Liver (tissue), 9 donors: ENCODE measurements around the gene USP47. TPM values are rescaled to one million over a fixed set of nuclear protein-coding genes. Genes with fewer than 3 reads are reported as not detected.

ENCODE experiments used
- DNase-seq: peaks from one replicate; pipeline ENCODE4 v3.0.0-alpha.2; 2017; ENCODE audit warnings: low spot score
- H3K27ac ChIP-seq, 2 donors: one replicate each; pipeline ENCODE4 v1.7.0; 2013; ENCODE audit warnings: inconsistent platforms in 2 of 2, low read length in 2 of 2, control low read depth in 1 of 2, low read depth in 1 of 2, mild to moderate bottlenecking in 1 of 2
- H3K27me3 ChIP-seq, 4 donors: one replicate each; pipeline versions ENCODE4 v1.6.1 to v1.7.0; 2013; ENCODE audit warnings: low read length in 3 of 4, inconsistent platforms in 1 of 4, mild to moderate bottlenecking in 1 of 4, moderate library complexity in 1 of 4; ENCODE audit not compliant: control insufficient read depth in 4 of 4, insufficient read depth in 4 of 4
- H3K36me3 ChIP-seq, 4 donors: one replicate each; pipeline versions ENCODE4 v1.6.1 to v1.7.0; 2013; ENCODE audit warnings: low read length in 3 of 4, mild to moderate bottlenecking in 3 of 4, low read depth in 1 of 4, moderate library complexity in 1 of 4; ENCODE audit not compliant: control insufficient read depth in 4 of 4, insufficient read depth in 3 of 4
- H3K4me1 ChIP-seq, 4 donors: one replicate each; pipeline versions ENCODE4 v1.6.1 to v1.7.0; 2013; ENCODE audit warnings: low read length in 3 of 4, mild to moderate bottlenecking in 3 of 4, moderate library complexity in 1 of 4; ENCODE audit not compliant: control insufficient read depth in 4 of 4, insufficient read depth in 4 of 4
- H3K4me3 ChIP-seq, 3 donors: one replicate each; pipeline versions ENCODE4 v1.6.1 to v1.7.0; 2013; ENCODE audit warnings: low read length in 3 of 3, control low read depth in 1 of 3, low read depth in 1 of 3, mild to moderate bottlenecking in 1 of 3
- H3K9ac ChIP-seq, 2 donors: one replicate each; pipeline ENCODE4 v1.7.0; 2013; ENCODE audit warnings: low read length in 2 of 2, mild to moderate bottlenecking in 2 of 2, moderate library complexity in 2 of 2, control low read depth in 1 of 2, low read depth in 1 of 2
- H3K9me3 ChIP-seq, 4 donors: one replicate each; pipeline versions ENCODE4 v1.6.1 to v1.7.0; 2013; ENCODE audit warnings: low read length in 3 of 4; ENCODE audit not compliant: control insufficient read depth in 4 of 4
- EGR1 ChIP-seq, 2 donors: IDR thresholded peaks; 2 replicates each; pipeline ENCODE4 v1.6.1; 2016 to 2018; ENCODE audit warnings: antibody characterized with exemption in 2 of 2, low read depth in 2 of 2
- FOXA1 ChIP-seq: IDR thresholded peaks from 2 replicates; pipeline ENCODE4 v1.6.1; 2016; ENCODE audit warnings: antibody characterized with exemption
- GABPA ChIP-seq, 2 donors: IDR thresholded peaks in 1 of 2; conservative IDR thresholded peaks in 1 of 2; 2 replicates each; pipeline ENCODE4 v1.6.1; 2016; ENCODE audit warnings: antibody characterized with exemption in 2 of 2, mild to moderate bottlenecking in 1 of 2, moderate library complexity in 1 of 2
- HNF4A ChIP-seq, 2 donors: conservative IDR thresholded peaks; 2 replicates each; pipeline ENCODE4 v1.6.1; 2016; ENCODE audit warnings: antibody characterized with exemption in 2 of 2, mild to moderate bottlenecking in 2 of 2
- HNF4G ChIP-seq: IDR thresholded peaks from 2 replicates; pipeline ENCODE4 v1.6.1; 2016; ENCODE audit warnings: antibody characterized with exemption
- JUND ChIP-seq, 2 donors: IDR thresholded peaks; 2 replicates each; pipeline ENCODE4 v1.6.1; 2016; ENCODE audit warnings: antibody characterized with exemption in 2 of 2
- NR2F2 ChIP-seq: IDR thresholded peaks from 2 replicates; pipeline ENCODE4 v1.6.1; 2016; ENCODE audit warnings: antibody characterized with exemption
- RAD21 ChIP-seq, 2 donors: IDR thresholded peaks; 2 replicates each; pipeline ENCODE4 v1.6.1; 2016; ENCODE audit warnings: antibody characterized with exemption in 2 of 2, mild to moderate bottlenecking in 2 of 2
- SP1 ChIP-seq: IDR thresholded peaks from 2 replicates; pipeline ENCODE4 v1.6.1; 2018; ENCODE audit warnings: antibody characterized with exemption, mild to moderate bottlenecking
- YY1 ChIP-seq: IDR thresholded peaks from 2 replicates; pipeline ENCODE4 v1.6.1; 2016; ENCODE audit warnings: antibody characterized with exemption, mild to moderate bottlenecking
- WGBS: extraction: QIAGEN DNeasy Blood & Tissue Kit; methylation state at CpG from one replicate; pipeline ENCODE4 v1.1.7; 2013; 5-methylcytosine and 5-hydroxymethylcytosine counted together
- polyA plus RNA-seq, 2 donors: library from polyadenylated mRNA; stranded (reverse) in 1 of 2; unstranded in 1 of 2; fragments of 200-250 nt in 1 of 2; fragments of >200 nt in 1 of 2; fragmentation: Nextera tagmentation in 1 of 2; extraction: Ambion mirVana in 1 of 2; gene quantifications; one replicate each; pipeline versions ENCODE4 v1.2.1 to v1.2.3, GENCODE V29; 2013 to 2015
- total RNA-seq, 2 donors: library from RNA; depleted of rRNA; stranded (reverse); fragments of >200 nt; gene quantifications; one replicate each; pipeline ENCODE4 v1.2.3, GENCODE V29; 2014
- TF ChIP-seq, protein P1 (sequence below): fragments of 150-350 bp; IDR thresholded peaks from 2 replicates; pipeline ENCODE4 v1.5.1; 2017; ENCODE audit warnings: improper control_type of control experiment, low read depth, low read length; ENCODE audit not compliant: missing input control
- TF ChIP-seq, protein P2 (sequence below): IDR thresholded peaks from 2 replicates; pipeline ENCODE4 v1.6.1; 2016; ENCODE audit warnings: antibody characterized with exemption
- TF ChIP-seq, protein P3 (sequence below): IDR thresholded peaks from 2 replicates; pipeline ENCODE4 v1.6.1; 2016; ENCODE audit warnings: antibody characterized with exemption
- donor health status: healthy.
- donor health status: healthy.
- donor health status: healthy.
- donor health status: healthy.
- donor health status: healthy.

USP47 gene
- total and polyA plus RNA-seq, 4 donors: 14.9 to 55.1 (median 32.2) TPM

DNA sequence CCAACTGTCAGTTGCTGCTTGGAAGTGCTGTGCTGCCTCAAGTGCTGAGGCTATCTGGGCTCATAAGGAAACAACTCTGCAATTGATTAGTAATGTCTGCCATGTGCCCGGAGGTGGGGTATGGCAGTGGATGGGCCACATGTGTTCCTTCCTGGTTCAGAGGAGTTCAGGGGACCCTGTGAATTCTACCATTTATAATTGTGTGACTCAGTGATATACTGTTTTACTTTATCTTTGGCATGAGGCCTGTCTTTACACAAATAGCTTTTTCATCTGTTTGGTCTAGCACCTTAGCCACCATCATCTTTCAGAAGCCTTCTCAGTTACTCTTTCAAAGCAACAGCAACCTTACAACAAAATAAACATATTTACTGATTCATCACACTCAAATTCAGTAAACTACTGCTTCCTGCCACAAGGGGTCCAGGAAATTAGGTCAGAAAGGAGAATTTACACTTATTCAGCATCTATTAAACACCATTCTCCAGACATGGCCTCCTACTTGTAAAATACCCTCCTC is 145.8 kb downstream of the USP47 start:
- H3K9me3 ChIP-seq: no peaks in the 10 kb centered on the region
- 84% methylated on average over 1 of the region's 1 CpG for WGBS
- TF ChIP-seq RAD21 (IDR thresholded peaks at IDR 0.05) (peak in 1 of 2 donors; percentile 54), NR2F2 (no peak), GABPA (IDR thresholded peaks at IDR 0.05 in 1 of 2, conservative IDR thresholded peaks at IDR 0.05 in 1 of 2) (no peak), EGR1 (IDR thresholded peaks at IDR 0.05; ENCODE audit: low read depth in 2 of 2) (no peak)
- TF ChIP-seq, protein P1, sequence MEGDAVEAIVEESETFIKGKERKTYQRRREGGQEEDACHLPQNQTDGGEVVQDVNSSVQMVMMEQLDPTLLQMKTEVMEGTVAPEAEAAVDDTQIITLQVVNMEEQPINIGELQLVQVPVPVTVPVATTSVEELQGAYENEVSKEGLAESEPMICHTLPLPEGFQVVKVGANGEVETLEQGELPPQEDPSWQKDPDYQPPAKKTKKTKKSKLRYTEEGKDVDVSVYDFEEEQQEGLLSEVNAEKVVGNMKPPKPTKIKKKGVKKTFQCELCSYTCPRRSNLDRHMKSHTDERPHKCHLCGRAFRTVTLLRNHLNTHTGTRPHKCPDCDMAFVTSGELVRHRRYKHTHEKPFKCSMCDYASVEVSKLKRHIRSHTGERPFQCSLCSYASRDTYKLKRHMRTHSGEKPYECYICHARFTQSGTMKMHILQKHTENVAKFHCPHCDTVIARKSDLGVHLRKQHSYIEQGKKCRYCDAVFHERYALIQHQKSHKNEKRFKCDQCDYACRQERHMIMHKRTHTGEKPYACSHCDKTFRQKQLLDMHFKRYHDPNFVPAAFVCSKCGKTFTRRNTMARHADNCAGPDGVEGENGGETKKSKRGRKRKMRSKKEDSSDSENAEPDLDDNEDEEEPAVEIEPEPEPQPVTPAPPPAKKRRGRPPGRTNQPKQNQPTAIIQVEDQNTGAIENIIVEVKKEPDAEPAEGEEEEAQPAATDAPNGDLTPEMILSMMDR: peak; percentile 28
- H3K27ac ChIP-seq: peak overlapping the region in 1 of 2 donors; percentile 25
- peaks cover 2 to 11% (median 9%) of the 10 kb centered on the region in 4 donors for H3K4me1 ChIP-seq
- H3K36me3 ChIP-seq: no peaks in the 10 kb centered on the region
- no peaks in the 10 kb centered on the region for H3K27me3 ChIP-seq
- DNase-seq: no peak
- H3K9ac ChIP-seq: no peak overlapping the region
- no peak overlapping the region for H3K4me3 ChIP-seq

DNA sequence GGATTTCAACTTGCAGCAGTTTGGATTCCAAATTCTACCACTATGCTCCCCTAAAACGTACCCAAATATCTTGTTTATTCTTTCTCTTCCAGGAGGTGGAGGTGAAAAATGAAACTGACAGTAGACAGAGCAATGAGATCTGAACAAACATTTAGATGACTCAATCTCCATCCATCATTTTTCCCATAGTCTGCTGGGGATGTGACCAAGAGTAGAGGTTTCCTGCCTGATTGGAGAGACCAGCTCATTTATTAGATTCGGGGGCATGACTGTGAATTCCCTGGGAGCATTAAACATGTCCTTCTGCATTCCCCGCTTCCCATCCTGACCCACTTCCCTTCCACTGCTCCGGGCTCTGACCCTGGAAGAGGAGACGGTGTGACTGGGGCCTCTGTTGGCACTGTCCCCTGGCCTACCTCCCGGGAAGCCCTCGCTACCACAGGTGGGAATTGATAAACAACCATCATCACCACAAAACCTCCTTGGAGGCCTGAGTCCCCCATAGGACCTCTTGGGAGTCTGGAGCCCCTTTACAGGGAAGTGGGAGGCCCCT is 146.4 kb downstream of the USP47 start:
- TF ChIP-seq GABPA (IDR thresholded peaks at IDR 0.05 in 1 of 2, conservative IDR thresholded peaks at IDR 0.05 in 1 of 2): no peak
- no peak for TF ChIP-seq NR2F2
- no peak for TF ChIP-seq RAD21 (IDR thresholded peaks at IDR 0.05)
- TF ChIP-seq, protein P2, sequence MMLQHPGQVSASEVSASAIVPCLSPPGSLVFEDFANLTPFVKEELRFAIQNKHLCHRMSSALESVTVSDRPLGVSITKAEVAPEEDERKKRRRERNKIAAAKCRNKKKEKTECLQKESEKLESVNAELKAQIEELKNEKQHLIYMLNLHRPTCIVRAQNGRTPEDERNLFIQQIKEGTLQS: no peak
- TF ChIP-seq, protein P3, sequence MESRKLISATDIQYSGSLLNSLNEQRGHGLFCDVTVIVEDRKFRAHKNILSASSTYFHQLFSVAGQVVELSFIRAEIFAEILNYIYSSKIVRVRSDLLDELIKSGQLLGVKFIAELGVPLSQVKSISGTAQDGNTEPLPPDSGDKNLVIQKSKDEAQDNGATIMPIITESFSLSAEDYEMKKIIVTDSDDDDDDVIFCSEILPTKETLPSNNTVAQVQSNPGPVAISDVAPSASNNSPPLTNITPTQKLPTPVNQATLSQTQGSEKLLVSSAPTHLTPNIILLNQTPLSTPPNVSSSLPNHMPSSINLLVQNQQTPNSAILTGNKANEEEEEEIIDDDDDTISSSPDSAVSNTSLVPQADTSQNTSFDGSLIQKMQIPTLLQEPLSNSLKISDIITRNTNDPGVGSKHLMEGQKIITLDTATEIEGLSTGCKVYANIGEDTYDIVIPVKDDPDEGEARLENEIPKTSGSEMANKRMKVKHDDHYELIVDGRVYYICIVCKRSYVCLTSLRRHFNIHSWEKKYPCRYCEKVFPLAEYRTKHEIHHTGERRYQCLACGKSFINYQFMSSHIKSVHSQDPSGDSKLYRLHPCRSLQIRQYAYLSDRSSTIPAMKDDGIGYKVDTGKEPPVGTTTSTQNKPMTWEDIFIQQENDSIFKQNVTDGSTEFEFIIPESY: no peak
- no peak for TF ChIP-seq YY1
- TF ChIP-seq FOXA1: no peak
- Histone ChIP-seq H3K4me1 (peaks cover 2 to 16% (median 11%) of the 10 kb centered on the region in 4 donors), H3K27ac (peak overlapping the region in 1 of 2 donors; percentile 25), H3K27me3 (no peaks in the 10 kb centered on the region), H3K4me3 (no peak overlapping the region), H3K9me3 (no peaks in the 10 kb centered on the region), H3K36me3 (no peaks in the 10 kb centered on the region), H3K9ac (no peak overlapping the region)
- WGBS: 73% methylated on average over 7 of the region's 7 CpGs
- DNase-seq: no peak

DNA sequence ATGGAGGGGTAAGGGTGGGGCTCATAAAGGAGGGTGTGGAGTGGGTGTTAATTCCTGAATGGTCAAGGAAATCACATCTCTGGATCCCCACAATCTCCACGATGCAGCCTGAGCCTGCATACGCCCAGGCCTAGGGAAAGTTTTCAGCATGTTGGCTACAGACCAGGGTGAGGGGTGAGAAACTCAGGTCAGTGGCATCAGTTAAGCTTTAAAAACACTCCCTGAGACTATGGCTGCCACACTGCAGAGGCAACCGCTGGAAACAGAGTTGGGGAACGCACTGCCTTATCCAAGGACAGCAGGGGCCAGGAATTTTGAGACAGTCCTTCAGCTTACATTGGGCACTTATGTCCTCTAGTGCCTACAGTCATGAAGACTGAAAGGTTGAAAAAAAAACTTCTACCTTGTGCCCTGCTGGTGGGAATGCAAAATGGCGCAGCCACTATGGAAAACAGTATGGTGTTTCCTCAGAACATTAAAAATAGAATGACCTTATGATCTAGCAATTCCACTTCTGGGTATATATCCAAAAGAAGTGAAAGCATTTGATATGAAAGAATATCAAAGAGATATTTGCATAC is 147.0 kb downstream of the USP47 start:
- Histone ChIP-seq H3K9me3 (no peaks in the 10 kb centered on the region), H3K9ac (no peak overlapping the region), H3K27me3 (no peaks in the 10 kb centered on the region), H3K4me1 (peaks cover 2 to 16% (median 11%) of the 10 kb centered on the region in 4 donors), H3K36me3 (no peaks in the 10 kb centered on the region), H3K27ac (no peak overlapping the region), H3K4me3 (no peak overlapping the region)
- no peak for DNase-seq
- no peak for TF ChIP-seq HNF4G
- TF ChIP-seq SP1: no peak
- TF ChIP-seq RAD21 (IDR thresholded peaks at IDR 0.05): no peak
- no peak for TF ChIP-seq JUND (IDR thresholded peaks at IDR 0.05)
- TF ChIP-seq NR2F2: no peak
- no peak for TF ChIP-seq HNF4A (conservative IDR thresholded peaks at IDR 0.05)
- TF ChIP-seq GABPA (IDR thresholded peaks at IDR 0.05 in 1 of 2, conservative IDR thresholded peaks at IDR 0.05 in 1 of 2): no peak
- WGBS: 97% methylated on average over 5 of the region's 5 CpGs
